ENCODE results near the gene SLN. TPM values are rescaled to one million over a fixed set of nuclear protein-coding genes. Genes with fewer than 3 reads are reported as not detected.

SLN gene
- total and polyA plus RNA-seq, 10 of the 15 experiments (the other 5 are each of a cell fraction or from before 2014, with no cell fraction given): 0.39 TPM; not detected in 9

- SMC1A ChIA-PET (ENCODE audit: uncharacterized antibody, unreplicated experiment): interaction anchor here (0.9 to 1.1 kb wide), 2 partner anchors 9 to 33 kb away, joined by 3 read pairs; no protein-coding TSS in a partner anchor
- Histone ChIP-seq H4K20me1 (ENCODE audit: control insufficient read depth, insufficient read depth) (no peaks in the 10 kb centered on the region; the same call in 1 of the 2 replicates), H3K4me1 (ENCODE audit: control insufficient read depth, insufficient read depth, low read length) (no peaks in the 10 kb centered on the region), H3K36me3 (ENCODE audit: control insufficient read depth in 2 of 2, insufficient read depth in 2 of 2, low read length in 1 of 2) (no peaks in the 10 kb centered on the region), H3K9me3 (replicated peaks; ENCODE audit: control insufficient read depth, insufficient read depth, low read length) (no peaks in the 10 kb centered on the region), H3K4me2 (ENCODE audit: control insufficient read depth, insufficient read depth) (no peak overlapping the region), H3K27me3 (replicated peaks in 1 of 2; ENCODE audit: control insufficient read depth in 2 of 2, insufficient read depth in 2 of 2, low read length in 1 of 2) (peaks cover 3 to 8% of the 10 kb centered on the region in 2 experiments; a peak in 3 of 4 replicates), H3K9ac (ENCODE audit: control insufficient read depth, insufficient read depth, low read length) (no peak overlapping the region), H3K4me3 (no peak overlapping the region), H3K79me2 (ENCODE audit: control insufficient read depth, insufficient read depth, low read length) (no peaks in the 10 kb centered on the region), H2AFZ (ENCODE audit: control insufficient read depth, low read depth, low read length) (no peak overlapping the region), H3K27ac (ENCODE audit: control insufficient read depth, insufficient read depth) (no peak overlapping the region)
- RAD21 ChIA-PET (ENCODE audit: unreplicated experiment): no interaction called here
- BruUV-seq (replicated peaks): no TSS peak
- in situ Hi-C loops (cut with MboI): no loop called here
- CTCF ChIA-PET: interaction anchor here (1.0 to 1.5 kb wide), 2 partner anchors 10 to 33 kb away, joined by 3 read pairs; no protein-coding TSS in a partner anchor
- WGBS (ENCODE audit: insufficient coverage, insufficient replicate concordance, low lambda C conversion rate, missing lambda C conversion rate): 42% methylated on average over 3 of the region's 3 CpGs
- POLR2A ChIA-PET: no interaction called here
- ATAC-seq: no peak
- TF ChIP-seq MEF2B (IDR thresholded peaks at IDR 0.05; ENCODE audit: partially characterized antibody, poor library complexity, severe bottlenecking): no peak
- TF ChIP-seq, protein P1, sequence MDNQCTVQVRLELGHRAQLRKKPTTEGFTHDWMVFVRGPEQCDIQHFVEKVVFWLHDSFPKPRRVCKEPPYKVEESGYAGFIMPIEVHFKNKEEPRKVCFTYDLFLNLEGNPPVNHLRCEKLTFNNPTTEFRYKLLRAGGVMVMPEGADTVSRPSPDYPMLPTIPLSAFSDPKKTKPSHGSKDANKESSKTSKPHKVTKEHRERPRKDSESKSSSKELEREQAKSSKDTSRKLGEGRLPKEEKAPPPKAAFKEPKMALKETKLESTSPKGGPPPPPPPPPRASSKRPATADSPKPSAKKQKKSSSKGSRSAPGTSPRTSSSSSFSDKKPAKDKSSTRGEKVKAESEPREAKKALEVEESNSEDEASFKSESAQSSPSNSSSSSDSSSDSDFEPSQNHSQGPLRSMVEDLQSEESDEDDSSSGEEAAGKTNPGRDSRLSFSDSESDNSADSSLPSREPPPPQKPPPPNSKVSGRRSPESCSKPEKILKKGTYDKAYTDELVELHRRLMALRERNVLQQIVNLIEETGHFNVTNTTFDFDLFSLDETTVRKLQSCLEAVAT (IDR thresholded peaks at IDR 0.05): no peak
- TF ChIP-seq RELB (IDR thresholded peaks at IDR 0.05; ENCODE audit: low read depth): no peak
- TF ChIP-seq CHD1 (IDR thresholded peaks at IDR 0.05; ENCODE audit: low read depth, low read length): no peak
- no peak for TF ChIP-seq NFYA (IDR thresholded peaks at IDR 0.05; ENCODE audit: borderline replicate concordance, low read depth, low read length)
- no peak for TF ChIP-seq IKZF1 (conservative IDR thresholded peaks at IDR 0.05)
- no peak for TF ChIP-seq HDAC6 (IDR thresholded peaks at IDR 0.05; ENCODE audit: unreplicated experiment)
- no peak for FAIRE-seq
- DNase-seq (ENCODE audit: low read depth, low spot score): no peak
- intact Hi-C loops (cut with micrococcal nuclease; ENCODE audit: unreplicated experiment): no loop called here
These were observed 4.6 kb downstream of the SLN start for GRCh38 chr11:107707215-107707671.

All from GM12878 (cell line).